Stimulated activated CD4-positive, alpha-beta T cell treated with anti-CD3 and anti-CD28 coated beads, Interleukin-4, amount 100 ng/mL, for 1 hour (primary cell): ENCODE results near the gene ACKR1.

Experiments
- DNase-seq: peaks from one replicate; pipeline ENCODE4 v3.0.0-alpha.2; 2020

Gene ACKR1, protein sequence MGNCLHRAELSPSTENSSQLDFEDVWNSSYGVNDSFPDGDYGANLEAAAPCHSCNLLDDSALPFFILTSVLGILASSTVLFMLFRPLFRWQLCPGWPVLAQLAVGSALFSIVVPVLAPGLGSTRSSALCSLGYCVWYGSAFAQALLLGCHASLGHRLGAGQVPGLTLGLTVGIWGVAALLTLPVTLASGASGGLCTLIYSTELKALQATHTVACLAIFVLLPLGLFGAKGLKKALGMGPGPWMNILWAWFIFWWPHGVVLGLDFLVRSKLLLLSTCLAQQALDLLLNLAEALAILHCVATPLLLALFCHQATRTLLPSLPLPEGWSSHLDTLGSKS

DNA sequence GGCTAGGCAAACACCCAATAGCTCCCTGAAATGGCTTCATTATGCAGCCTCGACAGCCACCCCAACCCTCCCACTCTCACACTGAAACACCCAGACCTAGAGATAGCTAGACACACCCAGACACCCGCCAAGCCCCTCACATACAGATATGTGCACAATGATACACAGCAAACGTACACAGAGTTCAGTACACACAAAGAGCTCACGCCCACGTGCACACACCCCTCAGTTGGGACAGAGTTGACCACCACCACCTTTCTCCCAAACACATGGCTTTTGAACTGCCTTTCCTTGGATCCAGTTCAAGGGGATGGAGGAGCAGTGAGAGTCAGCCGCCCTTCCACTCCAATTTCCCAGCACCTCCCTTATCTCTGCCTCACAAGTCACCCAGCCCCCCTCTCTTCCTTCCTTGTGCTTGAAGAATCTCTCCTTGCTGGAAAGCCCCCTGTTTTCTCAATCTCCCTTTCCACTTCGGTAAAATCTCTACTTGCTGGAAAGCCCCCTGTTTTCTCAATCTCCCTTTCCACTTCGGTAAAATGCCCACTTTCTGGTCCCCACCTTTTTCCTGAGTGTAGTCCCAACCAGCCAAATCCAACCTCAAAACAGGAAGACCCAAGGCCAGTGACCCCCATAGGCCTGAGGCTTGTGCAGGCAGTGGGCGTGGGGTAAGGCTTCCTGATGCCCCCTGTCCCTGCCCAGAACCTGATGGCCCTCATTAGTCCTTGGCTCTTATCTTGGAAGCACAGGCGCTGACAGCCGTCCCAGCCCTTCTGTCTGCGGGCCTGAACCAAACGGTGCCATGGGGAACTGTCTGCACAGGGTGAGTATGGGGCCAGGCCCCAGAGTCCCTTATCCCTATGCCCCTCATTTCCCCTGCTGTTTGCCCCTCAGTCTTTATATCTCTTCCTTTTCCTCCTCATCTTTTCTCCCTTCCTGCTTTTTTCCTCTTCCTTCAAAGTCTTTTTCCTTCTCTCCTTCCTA lies at the start of gene ACKR1:
Gene ACKR1 (plus strand): TSS at position 715 of the 981 bp plus-strand sequence. CDS start 85 bp downstream, at position 800.
- no peak for DNase-seq

GRCh38 chr1:159161001-159161718 lies 43.5 kb upstream of the ACKR1 start:
- peak; percentile 63 for DNase-seq

- DNase-seq: no peak
Measured at GRCh38 chr1:159161719-159162026, 43.0 kb upstream of the ACKR1 start.

DNA sequence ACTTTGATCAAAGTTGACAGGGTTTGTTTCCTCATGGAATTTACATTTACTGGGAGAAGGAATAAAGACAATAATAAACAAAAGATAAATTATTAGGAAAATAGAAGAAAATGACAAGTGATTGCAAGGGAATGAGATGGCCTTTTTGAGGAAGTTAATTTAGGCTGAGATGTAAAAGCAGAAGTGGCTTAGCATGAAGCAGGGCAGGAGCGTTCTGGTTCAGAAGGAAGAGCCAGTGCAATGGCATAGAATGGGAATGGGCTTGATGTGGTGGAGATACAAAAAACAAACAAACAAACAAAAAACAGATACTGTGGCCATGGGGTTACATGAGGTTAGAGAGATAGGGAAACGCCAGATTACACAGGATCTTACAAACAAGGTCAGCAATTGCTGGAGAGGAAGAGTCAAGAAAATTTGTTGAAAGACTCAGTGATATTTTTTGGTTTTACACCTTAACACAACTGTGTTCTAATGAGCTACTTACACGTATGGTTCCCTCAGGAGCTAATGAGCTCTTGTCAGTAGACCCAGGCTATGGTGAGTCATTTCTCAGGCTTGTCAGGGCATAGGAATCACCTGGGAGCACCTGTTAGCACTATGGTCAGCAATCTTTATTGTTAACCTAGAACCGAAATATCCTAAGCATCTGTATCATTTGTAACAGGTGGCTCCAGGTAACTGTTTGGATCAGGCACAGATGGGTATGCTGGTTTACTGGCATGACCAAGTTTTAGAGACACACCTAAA lies 42.0 kb upstream of the ACKR1 start:
- no peak for DNase-seq

DNA sequence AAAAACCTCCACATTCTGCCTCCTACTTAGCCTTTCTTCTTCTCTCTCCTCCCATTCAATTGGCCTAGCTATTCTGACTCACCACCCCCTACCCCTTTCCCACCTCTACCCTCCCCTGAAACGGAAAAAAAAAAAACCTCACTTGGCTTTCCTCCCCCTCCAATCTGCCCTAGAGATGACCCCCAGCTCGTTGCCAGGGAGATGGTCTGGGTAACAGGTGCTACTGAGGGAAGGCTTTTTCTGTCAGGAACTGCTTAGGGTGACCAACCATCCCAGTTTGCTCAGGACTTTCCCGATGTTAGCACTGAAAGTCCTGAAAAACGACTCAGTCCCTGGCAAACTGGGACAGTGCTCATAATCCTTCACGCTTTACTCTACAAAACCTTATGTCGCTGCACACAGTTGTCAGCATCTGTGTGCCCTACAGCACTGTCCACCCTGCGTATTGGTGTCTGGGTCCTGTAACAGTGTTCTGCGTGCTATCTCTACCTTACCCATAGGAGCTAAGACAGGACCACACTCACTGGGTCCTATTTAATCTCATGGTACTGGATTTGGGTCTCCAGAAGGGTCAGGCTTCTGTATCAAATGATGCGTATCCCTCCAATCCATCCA lies 41.0 kb upstream of the ACKR1 start:
- DNase-seq: no peak

GRCh38 chr1:159168043-159168442 lies 36.6 kb upstream of the ACKR1 start:
- DNase-seq: no peak

DNA sequence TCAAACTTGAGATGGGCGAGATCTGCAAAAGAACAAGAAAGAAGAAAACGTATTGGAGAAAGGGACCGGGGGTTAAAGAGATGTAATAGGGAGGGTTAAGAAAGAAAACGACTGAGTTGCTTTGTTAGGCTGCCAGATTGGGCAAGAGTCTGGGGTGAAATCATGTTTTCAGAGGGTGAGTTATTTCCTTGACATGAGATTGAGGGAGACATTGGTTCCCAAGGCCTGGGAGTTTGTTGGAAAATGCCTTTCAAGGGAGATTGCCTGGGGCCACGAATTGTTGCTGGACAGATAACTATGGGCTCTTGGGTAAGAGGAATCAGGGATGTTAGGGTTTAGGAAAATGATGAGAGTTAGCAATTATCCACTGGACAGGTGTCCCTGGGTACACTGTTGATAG lies 34.0 kb upstream of the ACKR1 start:
- no peak for DNase-seq

- no peak for DNase-seq
Measured at GRCh38 chr1:159171254-159171687, 33.4 kb upstream of the ACKR1 start, which contains the start of gene CADM3. Gene CADM3, plus strand, starts transcription at chr1:159171615. Its CDS starts 151 bp downstream, at chr1:159171766.

- DNase-seq: no peak
Measured at GRCh38 chr1:159171688-159172501, 32.8 kb upstream of the ACKR1 start.

GRCh38 chr1:159172614-159173291 lies 31.9 kb upstream of the ACKR1 start:
- DNase-seq: no peak

DNA sequence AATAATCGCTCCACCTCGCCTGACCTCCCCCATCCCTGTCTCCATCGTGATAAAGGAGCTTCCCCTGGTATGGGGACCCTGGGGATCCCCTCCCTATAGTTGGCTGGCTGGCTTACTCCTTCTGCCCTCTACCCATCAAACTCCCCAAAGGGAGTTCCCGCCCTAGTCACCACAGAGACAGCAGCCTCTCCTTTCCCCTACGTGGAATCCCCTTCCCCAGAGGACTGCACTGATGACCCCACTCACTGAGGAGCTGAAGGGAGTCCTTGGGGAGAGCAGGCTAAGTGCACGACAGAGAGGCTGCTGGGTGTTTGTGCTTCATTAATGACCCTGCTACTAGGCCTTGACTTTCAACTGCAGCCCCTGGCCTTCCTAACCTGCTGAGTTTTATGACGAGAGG lies 31.4 kb upstream of the ACKR1 start:
- DNase-seq: no peak

DNA sequence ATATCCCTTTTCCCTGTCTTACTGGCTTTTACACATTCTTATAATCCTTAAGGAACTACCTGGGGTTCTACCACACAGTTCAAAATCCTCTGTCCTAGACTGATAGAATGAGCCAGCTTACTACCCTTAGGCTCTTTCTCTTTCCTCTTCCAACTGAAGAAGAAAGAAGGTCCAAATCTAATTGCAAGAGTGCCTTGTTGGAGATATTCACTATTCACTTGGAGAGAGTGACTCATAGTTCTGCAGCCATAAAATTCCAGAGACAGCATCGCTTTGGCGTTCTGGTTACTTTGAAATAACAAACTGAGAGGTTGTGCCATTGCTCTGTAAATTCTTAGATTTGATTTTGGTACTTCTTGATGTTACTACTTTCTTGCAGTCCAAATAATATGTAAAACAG lies 29.1 kb upstream of the ACKR1 start:
- no peak for DNase-seq

DNA sequence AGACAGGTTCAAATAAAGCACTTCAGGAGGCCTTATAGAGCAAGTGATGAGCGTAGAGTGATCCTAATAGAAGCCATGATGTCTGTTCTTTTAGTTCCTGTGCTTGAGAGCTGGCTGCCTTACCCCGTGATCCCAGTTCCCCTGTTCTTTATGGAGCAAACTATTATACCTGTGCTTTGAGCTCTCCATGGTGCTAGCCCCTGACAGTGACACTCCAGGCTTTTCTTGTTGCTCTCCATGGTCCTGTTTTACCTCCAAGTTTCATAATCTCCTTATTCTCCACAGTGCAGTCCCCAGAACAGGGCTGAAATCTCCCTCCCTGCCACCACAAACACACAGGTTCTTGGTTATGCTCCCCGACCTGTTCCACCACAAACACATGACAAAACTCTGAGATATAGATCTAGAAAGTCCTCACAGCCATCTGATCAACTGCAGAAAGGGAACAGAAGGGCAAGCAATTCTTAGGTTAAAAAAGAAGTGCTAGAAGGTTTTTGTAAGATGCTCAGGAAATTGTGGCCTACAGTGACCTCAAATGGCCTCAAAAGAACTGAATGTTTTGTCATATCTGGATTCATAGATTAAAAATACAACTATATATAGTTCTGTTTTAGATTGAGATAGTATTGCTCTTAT lies 27.3 kb upstream of the ACKR1 start:
- no peak for DNase-seq

- DNase-seq: no peak
Measured at GRCh38 chr1:159179906-159180305, 24.8 kb upstream of the ACKR1 start.

DNA sequence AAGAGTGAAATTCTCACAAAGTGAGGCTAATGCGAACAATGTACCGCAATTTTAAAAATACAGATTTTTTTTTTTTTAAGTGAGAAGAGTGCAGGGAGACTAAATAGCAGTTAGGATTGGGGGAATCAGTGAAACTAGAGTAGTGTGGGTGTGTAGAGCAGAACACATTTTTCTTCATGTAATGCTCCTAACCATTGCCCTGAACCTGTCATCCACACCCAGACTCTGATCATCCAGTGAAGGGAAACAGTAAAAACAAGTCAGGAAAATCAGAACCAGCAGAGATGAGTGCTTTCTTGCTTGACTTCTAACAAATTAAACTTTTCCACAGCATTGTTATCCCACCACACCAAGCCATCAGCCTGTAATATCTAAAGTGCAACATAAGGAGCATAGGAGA lies 24.2 kb upstream of the ACKR1 start:
- no peak for DNase-seq

DNA sequence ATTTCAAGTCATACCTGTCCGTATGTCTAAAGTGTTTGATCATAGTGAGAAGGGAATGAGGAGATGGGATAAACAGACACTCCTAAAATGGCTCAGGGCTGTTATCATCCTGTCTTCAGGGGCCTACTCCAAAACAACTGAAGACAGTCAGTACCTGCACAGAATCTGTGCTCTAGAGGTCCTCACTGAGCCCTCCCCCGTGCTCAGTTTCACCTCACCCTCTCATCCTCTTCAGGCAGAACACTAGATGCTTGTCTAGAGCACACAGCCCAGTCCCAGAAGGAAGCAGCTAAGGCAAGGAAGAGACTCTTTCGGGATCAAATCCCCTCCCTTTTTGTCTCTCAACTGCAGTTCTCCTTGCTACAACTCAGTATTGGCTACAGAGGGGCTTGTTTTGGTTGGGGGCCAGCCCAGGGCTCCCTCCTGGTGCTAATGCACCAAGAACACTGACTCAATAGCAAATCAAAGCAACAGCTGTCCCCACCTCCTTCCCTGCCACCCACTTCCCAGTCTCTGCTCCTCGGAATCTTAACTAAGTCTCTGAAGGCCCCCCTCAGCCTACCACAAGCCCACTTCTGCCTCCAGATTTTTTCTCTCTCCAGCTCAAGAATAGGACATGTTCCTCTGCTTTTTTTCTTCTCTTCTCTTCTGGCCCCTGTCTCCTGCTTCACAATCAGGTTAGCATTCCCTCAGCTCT lies 23.2 kb upstream of the ACKR1 start:
- DNase-seq: no peak

GRCh38 chr1:159184201-159184600 lies 20.5 kb upstream of the ACKR1 start:
- no peak for DNase-seq

DNA sequence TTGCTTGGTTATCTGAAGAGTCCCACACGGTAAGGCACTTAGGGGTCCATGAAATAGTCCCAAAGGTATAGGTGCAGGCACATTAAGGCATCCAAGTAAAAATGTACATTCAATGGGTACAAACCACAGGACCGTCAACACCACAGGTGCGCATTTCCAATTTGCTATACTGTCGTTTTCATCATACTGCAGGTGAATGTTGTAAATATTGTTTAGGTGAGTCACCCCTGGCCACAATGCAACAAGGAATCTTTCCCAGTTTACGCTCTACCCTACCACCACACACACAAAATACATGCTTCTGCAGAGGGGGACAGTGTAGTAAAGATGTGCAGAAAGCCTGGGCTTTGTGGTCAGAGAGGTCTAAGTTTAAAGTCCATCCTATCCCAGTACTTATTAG lies 19.6 kb upstream of the ACKR1 start:
- DNase-seq: no peak

GRCh38 chr1:159187033-159187432 lies 17.6 kb upstream of the ACKR1 start:
- DNase-seq: no peak
